ENCODE results near the gene ADGRB3.
"Not testable (repeated sequence)": the region's sequence is repeated elsewhere in the genome, so short reads cannot be mapped to it uniquely, and the experiment has no call there.

The ADGRB3 gene

DNA sequence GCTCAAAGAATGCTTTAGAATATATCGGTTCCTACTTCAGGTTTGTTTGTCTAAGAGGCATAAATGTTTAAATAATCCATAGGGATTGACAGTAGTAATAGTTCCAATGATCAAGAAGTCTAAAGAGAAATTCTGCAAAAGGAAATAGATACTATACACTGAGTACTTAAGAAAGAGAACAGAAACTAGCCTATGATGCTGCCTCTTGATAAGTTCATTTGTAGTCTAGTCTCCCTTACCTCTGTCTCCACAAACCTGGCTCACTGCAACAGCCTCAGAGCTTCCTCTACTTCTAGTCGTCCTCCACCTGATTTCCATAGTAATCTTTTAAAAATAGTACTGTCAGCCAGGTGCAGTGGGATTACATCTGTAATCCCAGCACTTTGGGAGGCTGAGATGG, 650.0 kb downstream of the ADGRB3 start:
- Histone ChIP-seq H3K9me3 (ENCODE audit: control insufficient read depth, insufficient read depth, low read depth, low read length) (no peaks in the 10 kb centered on the region), H3K27ac (ENCODE audit: low read depth, low read length) (no peak overlapping the region), H3K4me1 (ENCODE audit: control insufficient read depth, insufficient read depth, low read length) (peaks cover 7% of the 10 kb centered on the region; the same call in 1 of the 2 replicates), H3K27me3 (ENCODE audit: control insufficient read depth, insufficient read depth, low read length) (no peaks in the 10 kb centered on the region), H3K9ac (ENCODE audit: low read length) (no peak overlapping the region), H3K4me3 (ENCODE audit: low read depth, low read length) (no peak overlapping the region), H3K36me3 (ENCODE audit: control insufficient read depth, insufficient read depth, low read length) (no peaks in the 10 kb centered on the region)

DNA sequence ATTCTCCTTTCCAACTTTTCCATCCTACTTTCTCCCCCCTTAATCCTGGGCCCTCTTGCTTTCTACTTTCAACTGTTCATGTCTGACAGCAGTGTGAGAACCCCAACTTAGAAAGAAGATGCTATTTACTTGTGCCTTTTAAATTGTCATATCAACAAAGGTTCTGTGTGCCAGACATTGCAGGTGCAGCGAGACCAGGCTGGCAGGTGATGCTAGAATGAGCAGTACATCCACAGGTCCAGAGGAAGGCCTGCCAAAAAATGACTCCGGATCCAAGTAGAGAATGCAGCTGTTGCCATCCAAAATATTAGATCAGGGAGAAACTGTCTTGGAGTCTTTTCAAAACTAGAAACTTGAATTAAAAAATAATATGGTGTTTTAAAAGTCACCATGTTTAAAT, 651.2 kb downstream of the ADGRB3 start:
- Histone ChIP-seq H3K27me3 (ENCODE audit: control insufficient read depth, insufficient read depth, low read length) (no peaks in the 10 kb centered on the region), H3K9ac (ENCODE audit: low read length) (no peak overlapping the region), H3K27ac (ENCODE audit: low read depth, low read length) (no peak overlapping the region), H3K4me3 (ENCODE audit: low read depth, low read length) (no peak overlapping the region), H3K4me1 (ENCODE audit: control insufficient read depth, insufficient read depth, low read length) (peaks cover 7% of the 10 kb centered on the region; the same call in 1 of the 2 replicates), H3K36me3 (ENCODE audit: control insufficient read depth, insufficient read depth, low read length) (no peaks in the 10 kb centered on the region), H3K9me3 (ENCODE audit: control insufficient read depth, insufficient read depth, low read depth, low read length) (no peaks in the 10 kb centered on the region)

DNA sequence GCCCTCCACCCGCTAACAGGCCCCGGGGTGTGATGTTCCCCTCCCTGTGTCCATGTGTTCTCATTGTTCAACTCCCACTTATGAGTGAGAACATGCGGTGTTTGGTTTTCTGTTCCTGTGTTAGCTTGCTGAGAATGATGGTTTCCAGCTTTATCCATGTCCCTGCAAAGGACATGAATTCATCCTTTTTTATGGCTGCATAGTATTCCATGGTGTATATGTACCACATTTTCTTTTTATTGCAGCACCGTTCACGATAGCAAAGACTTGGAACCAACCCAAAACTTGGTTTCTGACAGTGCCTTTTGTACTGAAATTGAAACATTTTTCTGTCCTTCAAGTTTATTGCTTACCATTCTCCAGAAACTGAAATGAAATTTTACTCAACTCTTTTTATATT, 653.1 kb downstream of the ADGRB3 start:
- not testable (repeated sequence) for H3K36me3 ChIP-seq (ENCODE audit: control insufficient read depth, insufficient read depth, low read length); H3K27ac ChIP-seq (ENCODE audit: low read depth, low read length); H3K27me3 ChIP-seq (ENCODE audit: control insufficient read depth, insufficient read depth, low read length); H3K9ac ChIP-seq (ENCODE audit: low read length); H3K4me3 ChIP-seq (ENCODE audit: low read depth, low read length); H3K4me1 ChIP-seq (ENCODE audit: control insufficient read depth, insufficient read depth, low read length); H3K9me3 ChIP-seq (ENCODE audit: control insufficient read depth, insufficient read depth, low read depth, low read length)

DNA sequence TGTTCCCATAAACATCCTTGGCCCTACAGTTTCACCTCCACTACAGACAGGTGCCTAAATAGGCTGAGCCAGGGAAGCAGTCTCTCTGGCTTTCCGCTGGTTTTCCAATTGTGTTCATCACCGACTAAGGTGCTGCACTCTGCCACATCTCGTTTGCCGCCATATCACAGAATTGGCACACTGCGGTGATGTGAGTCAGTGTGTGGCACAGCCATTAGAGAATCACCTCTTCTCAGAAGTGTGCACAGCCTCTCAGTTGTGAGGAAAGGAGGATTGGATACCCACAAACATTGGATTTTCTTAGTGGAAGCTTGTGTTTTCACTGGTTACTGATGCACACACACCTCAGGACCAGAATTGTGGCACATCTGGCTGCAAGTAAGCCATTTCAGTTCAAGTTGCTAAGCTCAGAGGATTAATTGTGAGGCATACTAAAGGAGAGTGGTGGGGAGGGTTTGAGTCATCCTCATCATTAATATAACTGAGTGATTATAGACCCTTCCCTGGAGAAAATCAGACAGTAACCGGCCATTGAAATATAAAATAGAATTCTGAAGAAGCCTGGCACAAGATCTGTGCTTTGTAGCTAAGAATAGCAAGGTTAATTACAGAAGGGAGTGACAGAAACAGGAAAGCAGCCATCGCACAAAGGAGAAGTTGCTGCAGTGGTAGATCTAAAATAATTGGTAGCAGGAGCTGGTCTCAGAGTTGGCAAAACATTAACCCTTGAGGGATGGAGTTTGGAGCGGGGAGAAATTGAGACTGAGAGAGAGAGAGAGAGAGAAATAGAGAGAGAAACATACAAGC, 654.8 kb downstream of the ADGRB3 start:
- Histone ChIP-seq H3K27me3 (ENCODE audit: control insufficient read depth, insufficient read depth, low read length) (no peaks in the 10 kb centered on the region), H3K4me1 (ENCODE audit: control insufficient read depth, insufficient read depth, low read length) (0 out of 2 replicates have a peak, but pooled peaks cover 5% of the 10 kb centered on the region), H3K9me3 (ENCODE audit: control insufficient read depth, insufficient read depth, low read depth, low read length) (no peaks in the 10 kb centered on the region), H3K36me3 (ENCODE audit: control insufficient read depth, insufficient read depth, low read length) (no peaks in the 10 kb centered on the region), H3K9ac (ENCODE audit: low read length) (no peak overlapping the region), H3K4me3 (ENCODE audit: low read depth, low read length) (no peak overlapping the region), H3K27ac (ENCODE audit: low read depth, low read length) (no peak overlapping the region)

DNA sequence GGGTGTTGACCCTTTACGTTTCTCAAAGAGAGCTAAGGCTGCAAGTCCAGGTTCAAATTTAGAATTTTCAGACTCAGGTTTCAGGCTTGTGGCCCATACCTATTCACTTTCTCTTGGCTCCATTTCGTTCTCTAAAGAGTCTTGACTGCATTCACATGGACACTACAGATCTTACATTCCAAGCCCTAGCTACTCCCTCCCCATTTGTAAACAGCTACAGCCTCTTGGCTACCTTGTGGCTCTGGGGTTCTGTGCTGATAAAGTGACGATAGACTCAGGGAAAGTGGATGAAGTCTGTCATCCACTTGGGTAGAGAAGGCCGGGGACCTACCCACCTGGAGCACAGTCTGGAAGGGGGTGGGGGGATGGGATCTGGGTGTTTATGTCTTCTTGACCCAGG, 658.4 kb downstream of the ADGRB3 start:
- Histone ChIP-seq H3K36me3 (ENCODE audit: control insufficient read depth, insufficient read depth, low read length) (no peaks in the 10 kb centered on the region), H3K4me3 (ENCODE audit: low read depth, low read length) (no peak overlapping the region), H3K27me3 (ENCODE audit: control insufficient read depth, insufficient read depth, low read length) (no peaks in the 10 kb centered on the region), H3K9me3 (ENCODE audit: control insufficient read depth, insufficient read depth, low read depth, low read length) (no peaks in the 10 kb centered on the region), H3K9ac (ENCODE audit: low read length) (no peak overlapping the region), H3K27ac (ENCODE audit: low read depth, low read length) (no peak overlapping the region), H3K4me1 (ENCODE audit: control insufficient read depth, insufficient read depth, low read length) (0 out of 2 replicates have a peak, but pooled peaks cover 5% of the 10 kb centered on the region)

DNA sequence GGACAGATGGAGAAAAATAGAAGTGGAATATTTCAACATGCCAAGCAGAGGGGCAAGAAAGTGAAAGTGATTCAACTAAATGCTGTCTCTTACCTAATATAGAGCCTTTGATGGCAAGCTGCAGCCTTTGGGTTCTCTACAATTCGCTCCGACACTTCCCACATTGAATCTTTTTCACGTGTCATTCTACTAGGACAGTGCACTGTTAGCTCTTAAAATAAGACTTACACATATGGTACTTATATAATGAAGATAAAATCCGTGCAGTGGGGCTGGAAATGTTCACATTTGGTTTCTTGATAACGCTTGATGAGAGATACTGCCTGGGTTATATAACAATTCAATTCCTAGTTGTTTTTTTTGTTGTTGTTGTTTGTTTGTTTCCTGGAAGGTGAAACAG, 659.3 kb downstream of the ADGRB3 start:
- no peaks in the 10 kb centered on the region for H3K36me3 ChIP-seq (ENCODE audit: control insufficient read depth, insufficient read depth, low read length)
- H3K4me3 ChIP-seq (ENCODE audit: low read depth, low read length), result no peak overlapping the region
- H3K27me3 ChIP-seq (ENCODE audit: control insufficient read depth, insufficient read depth, low read length), result no peaks in the 10 kb centered on the region
- no peak overlapping the region for H3K27ac ChIP-seq (ENCODE audit: low read depth, low read length)
- 0 out of 2 replicates have a peak, but pooled peaks cover 5% of the 10 kb centered on the region for H3K4me1 ChIP-seq (ENCODE audit: control insufficient read depth, insufficient read depth, low read length)
- no peak overlapping the region for H3K9ac ChIP-seq (ENCODE audit: low read length)
- no peaks in the 10 kb centered on the region for H3K9me3 ChIP-seq (ENCODE audit: control insufficient read depth, insufficient read depth, low read depth, low read length)

DNA sequence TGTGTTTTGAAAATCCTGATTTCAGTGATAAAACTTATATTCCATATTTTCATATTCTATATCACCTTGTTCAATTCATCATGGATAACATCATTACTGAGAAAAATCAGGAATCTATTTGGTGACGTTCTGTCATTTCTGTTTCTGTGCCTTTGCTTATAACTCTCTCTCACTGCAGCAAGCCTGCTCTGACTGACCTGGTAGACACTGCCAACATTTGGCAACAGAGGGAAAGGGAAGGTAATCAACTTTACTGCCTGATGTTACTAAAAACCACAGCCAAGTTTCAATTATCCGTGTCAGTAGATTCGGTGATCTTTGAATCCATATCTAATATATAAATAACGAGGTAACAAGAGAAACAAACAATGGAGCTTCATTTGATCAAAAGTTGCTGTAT, 659.8 kb downstream of the ADGRB3 start:
- Histone ChIP-seq H3K36me3 (ENCODE audit: control insufficient read depth, insufficient read depth, low read length) (no peaks in the 10 kb centered on the region), H3K4me1 (ENCODE audit: control insufficient read depth, insufficient read depth, low read length) (0 out of 2 replicates have a peak, but pooled peaks cover 5% of the 10 kb centered on the region), H3K27ac (ENCODE audit: low read depth, low read length) (no peak overlapping the region), H3K9ac (ENCODE audit: low read length) (no peak overlapping the region), H3K4me3 (ENCODE audit: low read depth, low read length) (no peak overlapping the region), H3K27me3 (ENCODE audit: control insufficient read depth, insufficient read depth, low read length) (no peaks in the 10 kb centered on the region), H3K9me3 (ENCODE audit: control insufficient read depth, insufficient read depth, low read depth, low read length) (no peaks in the 10 kb centered on the region)

DNA sequence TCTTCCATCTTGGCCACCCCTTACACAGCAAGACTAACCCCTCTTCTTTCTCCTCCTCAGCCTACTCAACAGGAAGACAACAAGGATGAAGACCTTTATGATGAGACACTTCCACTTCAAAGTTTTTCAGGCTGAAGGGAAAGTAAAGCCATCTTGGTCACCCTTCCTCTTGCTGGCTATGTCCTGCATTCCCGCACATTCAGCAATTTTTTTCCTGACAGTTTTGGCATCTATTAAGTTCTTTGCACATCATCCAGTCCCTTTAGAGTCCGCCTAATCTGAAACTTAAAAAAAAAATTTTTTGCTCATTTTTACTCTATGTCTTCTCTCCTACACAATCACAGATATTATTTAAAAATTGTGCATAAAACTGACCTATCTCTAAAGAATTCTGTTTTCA, 668.3 kb downstream of the ADGRB3 start:
- no peak overlapping the region for H3K9ac ChIP-seq (ENCODE audit: low read length)
- H3K9me3 ChIP-seq (ENCODE audit: control insufficient read depth, insufficient read depth, low read depth, low read length), result no peaks in the 10 kb centered on the region
- H3K36me3 ChIP-seq (ENCODE audit: control insufficient read depth, insufficient read depth, low read length), result no peaks in the 10 kb centered on the region
- H3K27me3 ChIP-seq (ENCODE audit: control insufficient read depth, insufficient read depth, low read length), result no peaks in the 10 kb centered on the region
- no peaks in the 10 kb centered on the region for H3K4me1 ChIP-seq (ENCODE audit: control insufficient read depth, insufficient read depth, low read length)
- no peak overlapping the region for H3K4me3 ChIP-seq (ENCODE audit: low read depth, low read length)
- no peak overlapping the region for H3K27ac ChIP-seq (ENCODE audit: low read depth, low read length)

DNA sequence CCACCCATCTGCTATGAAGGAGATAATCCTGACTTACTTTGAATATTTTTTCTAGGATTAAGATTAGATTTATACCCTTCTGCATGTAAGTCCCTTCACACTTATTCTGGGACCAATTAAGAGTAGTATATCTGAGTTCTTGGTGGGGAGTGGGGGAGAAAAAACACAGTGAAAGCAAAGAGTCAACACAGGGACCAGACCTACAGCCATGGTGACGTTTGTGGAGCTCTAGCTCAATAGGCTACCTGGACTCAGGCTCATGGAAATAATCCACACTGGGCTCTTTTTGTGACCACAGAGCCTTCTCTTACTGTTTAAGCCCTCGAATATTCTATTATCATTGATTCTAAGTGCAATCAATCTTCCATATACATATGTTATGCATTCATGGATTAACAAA, 670.4 kb downstream of the ADGRB3 start:
- no peak overlapping the region for H3K27ac ChIP-seq (ENCODE audit: low read depth, low read length)
- no peaks in the 10 kb centered on the region for H3K27me3 ChIP-seq (ENCODE audit: control insufficient read depth, insufficient read depth, low read length)
- no peak overlapping the region for H3K9ac ChIP-seq (ENCODE audit: low read length)
- no peaks in the 10 kb centered on the region for H3K9me3 ChIP-seq (ENCODE audit: control insufficient read depth, insufficient read depth, low read depth, low read length)
- no peak overlapping the region for H3K4me3 ChIP-seq (ENCODE audit: low read depth, low read length)
- no peaks in the 10 kb centered on the region for H3K4me1 ChIP-seq (ENCODE audit: control insufficient read depth, insufficient read depth, low read length)
- H3K36me3 ChIP-seq (ENCODE audit: control insufficient read depth, insufficient read depth, low read length), result no peaks in the 10 kb centered on the region

DNA sequence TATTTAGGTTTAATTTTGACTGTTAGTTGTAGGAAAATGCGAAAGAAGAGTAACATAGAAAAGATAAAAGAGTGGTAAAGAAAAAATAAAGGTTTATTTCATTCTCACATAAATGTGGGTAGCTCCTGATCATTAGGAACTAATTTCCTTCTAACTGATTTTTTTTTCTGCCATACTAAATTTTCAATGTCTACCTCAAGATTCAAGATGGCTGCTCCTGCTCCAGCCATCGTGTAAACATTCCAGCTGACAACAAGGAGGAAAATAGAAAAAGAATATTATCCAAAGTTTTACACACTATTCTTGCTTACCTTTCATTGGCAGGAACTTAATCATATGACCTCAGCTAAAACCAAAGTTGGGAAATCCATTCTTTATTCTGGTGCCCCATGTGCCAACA, 673.5 kb downstream of the ADGRB3 start:
- Histone ChIP-seq H3K36me3 (ENCODE audit: control insufficient read depth, insufficient read depth, low read length) (no peaks in the 10 kb centered on the region), H3K9ac (ENCODE audit: low read length) (no peak overlapping the region), H3K27ac (ENCODE audit: low read depth, low read length) (no peak overlapping the region), H3K27me3 (ENCODE audit: control insufficient read depth, insufficient read depth, low read length) (no peaks in the 10 kb centered on the region), H3K4me1 (ENCODE audit: control insufficient read depth, insufficient read depth, low read length) (no peaks in the 10 kb centered on the region), H3K9me3 (ENCODE audit: control insufficient read depth, insufficient read depth, low read depth, low read length) (no peaks in the 10 kb centered on the region), H3K4me3 (ENCODE audit: low read depth, low read length) (no peak overlapping the region)

DNA sequence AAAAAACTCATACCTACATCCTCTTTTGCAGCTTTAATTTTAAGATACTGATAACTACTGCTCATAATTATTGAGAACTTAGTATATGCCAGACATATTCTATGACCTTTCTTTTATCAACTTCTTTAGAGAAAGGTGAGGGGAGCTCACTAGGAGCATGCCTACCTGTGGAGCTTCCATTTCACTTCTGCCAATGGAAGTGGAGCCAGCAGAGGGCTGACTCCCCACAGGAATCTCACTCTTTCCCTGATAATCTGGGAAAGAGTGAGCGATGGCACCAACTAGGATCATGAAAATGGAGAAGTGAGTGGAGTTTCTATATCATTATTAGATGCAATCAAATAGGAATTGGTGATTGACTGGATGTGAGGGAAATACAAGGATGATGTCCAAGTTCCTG, 676.8 kb downstream of the ADGRB3 start:
- no peaks in the 10 kb centered on the region for H3K27me3 ChIP-seq (ENCODE audit: control insufficient read depth, insufficient read depth, low read length)
- H3K4me3 ChIP-seq (ENCODE audit: low read depth, low read length), result no peak overlapping the region
- no peak overlapping the region for H3K9ac ChIP-seq (ENCODE audit: low read length)
- no peak overlapping the region for H3K27ac ChIP-seq (ENCODE audit: low read depth, low read length)
- H3K4me1 ChIP-seq (ENCODE audit: control insufficient read depth, insufficient read depth, low read length), result no peaks in the 10 kb centered on the region
- H3K36me3 ChIP-seq (ENCODE audit: control insufficient read depth, insufficient read depth, low read length), result no peaks in the 10 kb centered on the region
- H3K9me3 ChIP-seq (ENCODE audit: control insufficient read depth, insufficient read depth, low read depth, low read length), result no peaks in the 10 kb centered on the region

Data from HUES6 (cell line).